K562 (cell line): ENCODE measurements around the gene TMEM204. TPM values are rescaled to one million over a fixed set of nuclear protein-coding genes. Genes with fewer than 3 reads are reported as not detected.

Source experiments
- ATAC-seq: fragments of 200-7000 bp; cut with Tn5 transposase; 3 replicates; pipeline ENCODE4 v1.9.1; 2020; ENCODE audit warnings: moderate library complexity
- BruUV-seq: library from RNA; stranded (reverse); fragments of 400-500 nt; replicated peaks from 2 replicates; lab custom pipeline; 2021; lab: Mats Ljungman, UMichigan
- CTCF ChIA-PET: fragments of 300-600 bp; formaldehyde crosslinking; extraction: SDS; loops from one replicate; lab custom pipeline; 2021; ENCODE audit warnings: low intra/inter-chr PET ratio; lab: Yijun Ruan, JAX
- POLR2A ChIA-PET: fragments of 300-600, 350-650 bp; sonication (Branson Sonifier 250); formaldehyde crosslinking; extraction: SDS; loops from one replicate; lab custom pipeline; 2021; ENCODE audit warnings: antibody characterized with exemption, inconsistent platforms; lab: Yijun Ruan, JAX
- DNase-seq, 4 experiments: peaks; one replicate each; pipeline versions ENCODE4 v3.0.0 to v3.0.0-alpha.2; 2011 to 2018; ENCODE audit warnings: low spot score in 3 of 4, mixed read lengths in 3 of 4; ENCODE audit errors: extremely low read depth in 1 of 4
- FAIRE-seq: peaks from 2 replicates; lab custom pipeline; 2011; peaks lifted over from hg19 to GRCh38; lab: Jason Lieb, UNC
- H2AFZ ChIP-seq: 2 replicates; pipeline ENCODE4 v1.6.0; 2011; ENCODE audit warnings: low read depth, low read length, control low read depth, inconsistent platforms
- H3K27ac ChIP-seq: fragments of 200-600 bp; 3 replicates; pipeline ENCODE4 v1.8.0; 2011; ENCODE audit warnings: low read depth, mild to moderate bottlenecking, control low read depth, inconsistent platforms, low read length, moderate library complexity, mixed read lengths; ENCODE audit errors: extremely low read depth
- H3K27me3 ChIP-seq, 2 experiments: fragments of 300-600 bp in 1 of 2; 2 replicates in 1 of 2; 3 replicates in 1 of 2; pipeline versions ENCODE4 v1.6.0 to v1.8.0; 2011; ENCODE audit warnings: inconsistent platforms in 2 of 2, low read length in 2 of 2, mild to moderate bottlenecking in 1 of 2, mixed read lengths in 1 of 2, moderate library complexity in 1 of 2; ENCODE audit not compliant: control insufficient read depth in 2 of 2, insufficient read depth in 2 of 2
- H3K36me3 ChIP-seq: fragments of 300-600 bp; 3 replicates; pipeline ENCODE4 v1.8.0; 2011; ENCODE audit warnings: mild to moderate bottlenecking, low read length, inconsistent platforms; ENCODE audit not compliant: control insufficient read depth, insufficient read depth
- H3K4me1 ChIP-seq, 2 experiments: fragments of 200-600 bp in 1 of 2; replicated peaks in 1 of 2; 2 replicates in 1 of 2; 3 replicates in 1 of 2; pipeline versions ENCODE4 v1.5.1 to v1.8.0; 2011; ENCODE audit warnings: inconsistent platforms in 2 of 2, low read length in 2 of 2, mild to moderate bottlenecking in 1 of 2, mixed read lengths in 1 of 2, moderate library complexity in 1 of 2; ENCODE audit not compliant: control insufficient read depth in 2 of 2, insufficient read depth in 2 of 2
- H3K4me2 ChIP-seq: 2 replicates; pipeline ENCODE4 v1.6.1; 2011; ENCODE audit warnings: low read length, control low read depth, inconsistent platforms, mixed read lengths; ENCODE audit not compliant: insufficient read depth
- H3K4me3 ChIP-seq: fragments of 200-600 bp; sonication (generic), shearing (Covaris generic); 2 replicates; pipeline ENCODE4 v1.5.1; 2016; ENCODE audit warnings: control low read depth, inconsistent platforms
- H3K79me2 ChIP-seq: fragments of 200-600 bp; 3 replicates; pipeline ENCODE4 v1.8.0; 2011; ENCODE audit warnings: low read length, inconsistent platforms; ENCODE audit not compliant: control insufficient read depth, insufficient read depth
- H3K9ac ChIP-seq, 2 experiments: 2 replicates each; pipeline versions ENCODE4 v1.6.0 to v1.6.1; 2011; ENCODE audit warnings: low read depth in 2 of 2, low read length in 2 of 2, control low read depth in 1 of 2, inconsistent platforms in 1 of 2, mild to moderate bottlenecking in 1 of 2, mixed read lengths in 1 of 2; ENCODE audit not compliant: insufficient read depth in 1 of 2
- H3K9me1 ChIP-seq: one replicate; pipeline ENCODE4 v1.6.0; 2011; ENCODE audit warnings: inconsistent platforms, mild to moderate bottlenecking, low read length, moderate library complexity; ENCODE audit not compliant: control insufficient read depth, insufficient read depth
- H3K9me3 ChIP-seq: replicated peaks from 2 replicates; pipeline ENCODE4 v1.5.1; 2011; ENCODE audit warnings: low read depth, low read length, inconsistent platforms; ENCODE audit not compliant: control insufficient read depth, insufficient read depth
- H4K20me1 ChIP-seq: replicated peaks from 2 replicates; pipeline ENCODE4 v1.6.1; 2011; ENCODE audit warnings: low read length, inconsistent platforms, mixed read lengths; ENCODE audit not compliant: control insufficient read depth, insufficient read depth
- ATF1 ChIP-seq, 2 experiments: fragments of 450-650 bp in 1 of 2; IDR thresholded peaks; 2 replicates each; pipeline ENCODE4 v1.6.1; 2016; ENCODE audit warnings: missing compliant biosample characterization in 1 of 2, missing genetic modification characterization in 1 of 2
- PHTF2 ChIP-seq: fragments of 250-450 bp; sonication (Bioruptor Pico); IDR thresholded peaks from 2 replicates; pipeline ENCODE4 v1.5.0; 2021; ENCODE audit warnings: mild to moderate bottlenecking
- POLR2A ChIP-seq: fragments of 450-650 bp; conservative IDR thresholded peaks from 2 replicates; pipeline ENCODE4 v1.6.1; 2016
- RBM25 ChIP-seq: fragments of 200-400 bp; formaldehyde crosslinking; IDR thresholded peaks from 2 replicates; pipeline ENCODE4 v1.6.1; 2018; ENCODE audit warnings: low read length, low read depth, moderate library complexity; ENCODE audit not compliant: severe bottlenecking
- SRSF9 ChIP-seq: fragments of 200-400 bp; formaldehyde crosslinking; IDR thresholded peaks from 2 replicates; pipeline ENCODE4 v1.6.1; 2017; ENCODE audit warnings: low read depth, low read length, borderline replicate concordance
- ZMIZ1 ChIP-seq, 2 experiments: fragments of 150-350 bp in 1 of 2; IDR thresholded peaks; 2 replicates each; pipeline ENCODE4 v1.6.1; 2012 to 2016; ENCODE audit warnings: low read depth in 2 of 2, low read length in 2 of 2, mild to moderate bottlenecking in 1 of 2, moderate library complexity in 1 of 2
- ZNF124 ChIP-seq: sonication (generic); formaldehyde crosslinking; IDR thresholded peaks from 2 replicates; pipeline ENCODE4 v1.8.1; 2022; ENCODE audit warnings: missing genetic modification reagents
- ZNF232 ChIP-seq: sonication (generic); formaldehyde crosslinking; IDR thresholded peaks from 2 replicates; pipeline ENCODE4 v1.8.0; 2022; ENCODE audit warnings: mild to moderate bottlenecking, missing genetic modification reagents
- ZNF764 ChIP-seq: fragments of 250-450 bp; sonication (Bioruptor Pico); IDR thresholded peaks from 2 replicates; pipeline ENCODE4 v1.4.0; 2020; ENCODE audit warnings: low read depth, mild to moderate bottlenecking, moderate library complexity
- WGBS: fragments of 100-300 bp; shearing (Covaris generic); methylation state at CpG from one replicate; pipeline ENCODE4 v1.1.6; 2016; ENCODE audit warnings: low coverage, mixed read lengths; ENCODE audit not compliant: insufficient coverage; ENCODE audit errors: missing lambda C conversion rate; 5-methylcytosine and 5-hydroxymethylcytosine counted together
- in situ Hi-C: fragments of 300-500 bp; cut with MboI; formaldehyde crosslinking; loops from 4 replicates; pipeline ENCODE4 v1.15.0; 2018; ENCODE audit warnings: inconsistent platforms, mixed read lengths
- intact Hi-C: fragments of 100-400 bp; cut with micrococcal nuclease; formaldehyde crosslinking; loops from 2 replicates; pipeline ENCODE4 v1.14.2; 2022
- polyA plus RNA-seq, 8 experiments: library from polyadenylated mRNA; depleted of rRNA in 4 of 8; stranded (reverse) in 5 of 8; unstranded in 3 of 8; fragments of >200 nt; fragmentation: Nextera tagmentation in 2 of 8; fragmentation: Illumina TruSeq in 1 of 8; extraction: Ambion mirVana in 2 of 8; extraction: Trizol in 1 of 8; gene quantifications; 2 replicates each; pipeline versions ENCODE4 v1.2.1 to v1.2.3, GENCODE V29; 2011 to 2014; ENCODE audit warnings: inconsistent platforms in 1 of 8, missing spikeins in 1 of 8
- total RNA-seq, 7 experiments: library from RNA; depleted of rRNA in 6 of 7; stranded (reverse); fragments of >200 nt in 6 of 7; fragmentation: Illumina TruSeq in 2 of 7; extraction: Trizol in 2 of 7; gene quantifications; 2 replicates each; pipeline versions ENCODE4 v1.2.1 to v1.2.3, GENCODE V29; 2011 to 2021; ENCODE audit warnings: low replicate concordance in 1 of 7
- TF ChIP-seq, protein P1 (sequence below): fragments of 250-450 bp; sonication (Bioruptor Pico); IDR thresholded peaks from 2 replicates; pipeline ENCODE4 v1.8.0; 2021; ENCODE audit warnings: borderline replicate concordance, mild to moderate bottlenecking, moderate library complexity; ENCODE audit not compliant: poor library complexity, severe bottlenecking

TMEM204 gene
- total and polyA plus RNA-seq, 9 of the 15 experiments (the other 6 are each of a cell fraction or from before 2014, with no cell fraction given), result 0.04 to 0.18 TPM; not detected in 7

GRCh38 chr16:1511662-1512569 is 21.6 kb upstream of the TMEM204 start (continued):
- TF ChIP-seq, protein P1, sequence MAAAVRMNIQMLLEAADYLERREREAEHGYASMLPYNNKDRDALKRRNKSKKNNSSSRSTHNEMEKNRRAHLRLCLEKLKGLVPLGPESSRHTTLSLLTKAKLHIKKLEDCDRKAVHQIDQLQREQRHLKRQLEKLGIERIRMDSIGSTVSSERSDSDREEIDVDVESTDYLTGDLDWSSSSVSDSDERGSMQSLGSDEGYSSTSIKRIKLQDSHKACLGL (CRISPR knock-in tag), result no peak

- 87% methylated on average over 14 of the region's 15 CpGs for WGBS
- Histone ChIP-seq H3K27me3 (no peaks in the 10 kb centered on the region), H3K79me2 (no peaks in the 10 kb centered on the region), H3K4me2 (no peak overlapping the region), H3K27ac (no peak overlapping the region), H3K9me1 (no peaks in the 10 kb centered on the region), H3K4me1 (peaks cover 0 to 23% of the 10 kb centered on the region in 2 experiments; a peak in 2 of 5 replicates), H3K4me3 (no peak overlapping the region), H3K36me3 (peaks cover 23% of the 10 kb centered on the region; the same call in 1 of the 3 replicates), H3K9ac (no peak overlapping the region), H4K20me1 (no peaks in the 10 kb centered on the region), H3K9me3 (no peaks in the 10 kb centered on the region; the same call in 1 of the 2 replicates), H2AFZ (no peak overlapping the region)
- no peak for TF ChIP-seq SRSF9
- peak; percentile 21; the same call in 1 of the 2 replicates for TF ChIP-seq POLR2A
- no peak for TF ChIP-seq ZNF764 (CRISPR knock-in tag)
- no peak for TF ChIP-seq ATF1 (CRISPR knock-in tag; IDR thresholded peaks at IDR 0.05)
- TF ChIP-seq ATF1 (tag; IDR thresholded peaks at IDR 0.05), result no peak
- TF ChIP-seq ZNF124 (CRISPR knock-in tag), result no peak
- TF ChIP-seq ZNF232 (CRISPR knock-in tag), result no peak
- TF ChIP-seq RBM25, result no peak
- no peak for TF ChIP-seq PHTF2
- TF ChIP-seq ZMIZ1 (IDR thresholded peaks at IDR 0.05; ENCODE audit: low read depth in 2 of 2, low read length in 2 of 2), result no peak
- no TSS peak for BruUV-seq
- ChIA-PET POLR2A (interaction anchor here (0.6 to 1.3 kb wide), 4 partner anchors 11 to 178 kb away, joined by 3 to 5 read pairs (median 4); no protein-coding TSS in a partner anchor), CTCF (no interaction called here)
- intact Hi-C loops (no loop called here), in situ Hi-C loops (no loop called here)
- DNase-seq, result no peak
- FAIRE-seq, result no peak
- no peak for ATAC-seq
Observed at GRCh38 chr16:1512774-1513173, 20.7 kb upstream of the TMEM204 start.
